Activated CD8-positive, alpha-beta memory T cell treated with anti-CD3 and anti-CD28 coated beads, Interleukin-2, amount 50 U/mL, for 1 hour (primary cell): ENCODE data around the gene LKAAEAR1.
"Not testable (repeated sequence)": the region's sequence is repeated elsewhere in the genome, so short reads cannot be mapped to it uniquely, and the experiment has no call there.

Source experiments
- DNase-seq: peaks from one replicate; pipeline ENCODE4 v3.0.0-alpha.2; 2020; ENCODE audit errors: extremely low read depth

The LKAAEAR1 gene

GRCh38 chr20:64083804-64084684 lies at the start of gene LKAAEAR1:
LKAAEAR1 (minus strand) TSS chr20:64084398; CDS start chr20:64084219, 179 bp downstream.
- no peak for DNase-seq

- DNase-seq = no peak
Measured at GRCh38 chr20:64131406-64131805, 47.2 kb upstream of the LKAAEAR1 start.

GRCh38 chr20:64130876-64131275 lies 46.7 kb upstream of the LKAAEAR1 start:
- no peak for DNase-seq

- DNase-seq = no peak
Measured at GRCh38 chr20:64130271-64130670, 46.1 kb upstream of the LKAAEAR1 start.

- no peak for DNase-seq
Measured at GRCh38 chr20:64129146-64129782, 45.1 kb upstream of the LKAAEAR1 start.

- not testable (repeated sequence) for DNase-seq
Measured at GRCh38 chr20:64123517-64123916, 39.3 kb upstream of the LKAAEAR1 start.

- DNase-seq = not testable (repeated sequence)
Measured at GRCh38 chr20:64122927-64123326, 38.7 kb upstream of the LKAAEAR1 start.

- no peak for DNase-seq
Measured at GRCh38 chr20:64121586-64121985, 37.4 kb upstream of the LKAAEAR1 start.

GRCh38 chr20:64119681-64120341 lies 35.6 kb upstream of the LKAAEAR1 start:
- no peak for DNase-seq

GRCh38 chr20:64119301-64119680 lies 35.1 kb upstream of the LKAAEAR1 start:
- DNase-seq = no peak

- not testable (repeated sequence) for DNase-seq
Measured at GRCh38 chr20:64117432-64117777, 33.2 kb upstream of the LKAAEAR1 start.

- DNase-seq = no peak
Measured at GRCh38 chr20:64116541-64117431, 32.6 kb upstream of the LKAAEAR1 start.

- DNase-seq = no peak
Measured at GRCh38 chr20:64116016-64116415, 31.8 kb upstream of the LKAAEAR1 start.

GRCh38 chr20:64115171-64115911 lies 31.1 kb upstream of the LKAAEAR1 start:
- no peak for DNase-seq

GRCh38 chr20:64114356-64114971 lies 30.3 kb upstream of the LKAAEAR1 start:
- no peak for DNase-seq

- DNase-seq = no peak
Measured at GRCh38 chr20:64113796-64114355, 29.7 kb upstream of the LKAAEAR1 start.

- no peak for DNase-seq
Measured at GRCh38 chr20:64113444-64113775, 29.2 kb upstream of the LKAAEAR1 start.

GRCh38 chr20:64112691-64113443 lies 28.7 kb upstream of the LKAAEAR1 start:
- no peak for DNase-seq

GRCh38 chr20:64111841-64112641 lies 27.8 kb upstream of the LKAAEAR1 start:
- DNase-seq = no peak
